Stimulated activated CD8-positive, alpha-beta memory T cell treated with anti-CD3 and anti-CD28 coated beads, Interleukin-7, amount 100 ng/mL, for 4 hours (primary cell): ENCODE measurements around the gene UNC13D.
A peak's percentile ranks its signal among the peaks of the same experiment; 100 is the strongest.

Experiments used
- DNase-seq, 2 donors: peaks; one replicate each; pipeline ENCODE4 v3.0.0-alpha.2; 2020; ENCODE audit warnings: low read depth in 2 of 2

UNC13D gene

DNA sequence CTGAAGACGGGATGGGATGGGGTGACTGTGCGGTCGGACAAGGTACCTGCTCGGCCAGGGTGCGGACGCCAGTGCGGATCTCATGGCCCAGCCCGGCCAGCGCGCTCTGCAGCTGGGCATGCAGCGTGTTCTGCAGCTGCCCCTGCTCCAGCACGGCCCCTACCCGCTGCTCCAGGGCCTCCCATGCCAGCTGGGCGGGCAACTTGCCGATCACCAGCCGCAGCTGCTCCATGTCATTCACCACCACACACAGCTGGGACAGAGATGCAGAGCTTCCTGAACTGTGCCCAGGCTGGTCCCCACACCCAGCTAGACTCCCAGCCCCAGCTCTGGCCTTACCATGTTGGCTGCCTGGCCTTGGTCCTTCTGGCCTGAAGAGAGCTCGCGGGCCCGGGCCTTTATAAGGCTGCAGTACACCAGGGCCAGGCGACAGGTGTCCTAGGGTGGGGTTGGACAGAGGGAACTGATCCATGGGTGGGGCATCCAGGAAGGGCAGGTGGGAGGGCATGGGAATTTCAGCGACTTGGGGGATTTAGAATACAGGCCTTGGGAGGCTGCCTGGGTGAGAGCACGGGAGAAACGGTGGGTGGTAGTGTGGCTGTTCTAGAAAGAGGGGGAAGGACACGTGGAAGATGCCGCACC is 9.8 kb downstream of the UNC13D start:
- DNase-seq, result no peak

DNA sequence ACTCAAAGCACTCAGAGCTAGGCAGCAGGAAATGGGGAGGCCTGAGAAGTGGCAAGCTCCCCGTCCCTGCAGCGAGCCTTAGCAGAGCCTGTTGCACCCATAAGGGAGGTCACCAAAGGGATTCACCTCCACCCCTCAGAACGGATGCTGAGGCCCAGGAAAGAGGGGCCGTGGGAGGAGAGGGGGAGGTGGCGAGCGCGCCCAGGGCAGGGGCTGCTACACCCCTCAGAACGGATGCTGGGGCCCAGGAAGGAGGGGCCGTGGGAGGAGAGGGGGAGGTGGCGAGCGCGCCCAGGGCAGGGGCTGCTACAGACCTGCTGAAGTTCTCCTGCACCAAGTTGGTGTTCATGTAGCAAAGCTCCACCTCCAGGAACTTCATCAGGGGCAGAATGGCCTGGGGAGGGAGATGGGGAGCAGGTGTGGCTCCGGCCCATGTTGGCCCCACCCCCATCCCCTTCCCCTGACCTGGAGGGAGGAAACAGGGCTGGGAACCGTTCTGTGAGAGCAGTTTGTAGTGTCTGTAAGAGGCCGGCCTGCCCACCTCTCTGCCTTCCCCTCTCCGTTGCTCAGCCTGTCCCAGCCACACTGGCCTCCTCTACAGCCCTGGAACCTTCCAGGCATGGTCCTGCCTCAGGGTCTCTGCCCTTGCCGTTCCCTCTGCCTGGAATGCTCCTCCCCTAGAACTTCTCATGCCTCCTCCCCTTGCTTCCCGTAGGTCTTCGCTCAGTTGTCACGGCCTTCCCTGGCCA is 11.4 kb downstream of the UNC13D start:
- peak in 1 of 2 donors; percentile 28 for DNase-seq

DNA sequence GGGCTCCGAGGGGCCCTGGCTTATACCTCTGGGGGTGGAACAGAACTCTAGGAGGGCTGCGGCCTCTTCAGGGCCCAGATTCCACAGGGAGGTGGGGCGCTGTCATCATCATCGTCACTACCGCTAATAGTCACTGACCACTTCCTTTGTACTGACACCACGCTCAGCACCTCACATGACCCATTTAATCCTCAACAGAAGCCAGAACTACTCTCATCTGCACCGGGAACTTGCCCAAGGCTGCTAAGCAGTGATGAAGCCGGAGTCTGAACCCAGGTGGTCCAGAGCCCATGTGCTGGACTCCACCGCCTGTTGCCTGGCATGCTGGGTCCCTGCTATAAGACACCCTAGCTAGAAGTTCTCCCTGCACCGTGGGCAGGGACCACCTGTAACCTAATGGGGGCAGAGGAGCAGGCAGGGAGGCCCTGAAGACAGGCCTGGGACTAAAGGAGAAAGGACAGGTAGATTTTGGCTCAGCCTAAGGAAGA is 12.0 kb downstream of the UNC13D start:
- peak in 1 of 2 donors; percentile 50 for DNase-seq

DNA sequence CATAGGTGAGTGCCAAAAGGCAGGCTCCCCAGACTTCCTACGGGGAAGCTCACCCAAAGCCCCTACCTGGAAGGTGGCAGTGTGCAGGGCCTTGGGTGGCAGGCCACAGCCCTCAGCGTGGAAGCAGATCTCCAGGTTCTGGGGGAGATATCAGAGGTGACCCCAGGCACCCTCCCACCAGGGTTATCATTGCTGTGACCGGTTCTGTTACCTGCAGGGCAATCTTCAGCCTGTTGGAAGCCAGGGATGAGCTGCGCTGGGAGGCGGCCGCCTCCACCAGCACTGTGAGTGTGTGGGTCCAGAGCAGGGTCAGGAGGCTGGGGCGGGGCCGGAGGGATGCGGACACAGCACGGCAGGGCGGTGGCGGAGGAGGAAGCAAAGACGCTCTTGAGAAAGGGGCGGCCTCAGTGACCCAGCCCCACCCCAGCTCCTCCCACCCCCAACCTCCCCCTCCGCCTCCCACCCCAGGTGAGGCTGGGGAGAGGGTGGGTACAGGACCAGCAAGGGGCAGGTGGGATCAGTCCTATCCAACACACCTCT is 13.1 kb downstream of the UNC13D start:
- DNase-seq, result no peak

DNA sequence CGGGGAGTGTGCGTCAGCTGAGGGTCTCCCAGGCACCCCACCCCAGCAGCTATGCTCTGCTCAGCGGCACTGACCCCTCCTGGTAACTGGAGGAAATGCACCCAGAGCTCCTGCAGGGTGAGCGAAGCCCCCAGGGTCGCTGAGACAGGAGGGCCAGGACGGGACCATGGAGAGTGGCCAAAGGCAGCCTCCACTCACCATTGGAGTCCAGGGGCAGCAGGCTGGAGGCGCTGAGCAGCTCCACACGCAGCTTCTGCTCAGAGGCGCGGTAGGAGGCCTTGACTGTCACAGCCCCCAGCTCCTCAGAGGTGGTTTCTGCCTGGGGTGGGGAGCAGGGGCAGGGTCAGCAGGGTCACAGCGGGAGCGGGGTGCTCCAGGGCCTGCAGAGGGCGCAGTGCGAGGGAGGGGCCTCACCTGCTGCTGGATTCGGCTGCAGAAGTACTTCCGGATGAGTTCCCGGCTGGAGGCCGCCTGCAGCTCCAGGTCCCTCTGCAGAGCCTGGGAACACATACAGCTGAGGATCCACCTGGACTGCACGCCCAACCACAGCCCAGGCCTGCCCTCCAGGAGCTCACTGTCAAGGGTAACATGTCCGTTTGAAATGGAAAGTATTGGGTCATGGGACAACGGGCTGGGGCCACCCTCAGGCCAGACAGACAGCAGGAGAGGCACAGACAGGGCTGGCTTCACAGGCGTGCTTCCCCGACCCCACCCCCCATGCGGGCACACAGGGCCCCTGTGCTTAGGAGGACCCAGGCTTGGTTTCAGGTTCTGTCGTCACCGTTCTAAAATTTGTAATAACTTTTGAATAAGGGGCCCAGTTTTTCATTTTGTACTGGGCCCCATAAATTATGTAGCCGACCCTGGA is 13.8 kb downstream of the UNC13D start:
- no peak for DNase-seq

DNA sequence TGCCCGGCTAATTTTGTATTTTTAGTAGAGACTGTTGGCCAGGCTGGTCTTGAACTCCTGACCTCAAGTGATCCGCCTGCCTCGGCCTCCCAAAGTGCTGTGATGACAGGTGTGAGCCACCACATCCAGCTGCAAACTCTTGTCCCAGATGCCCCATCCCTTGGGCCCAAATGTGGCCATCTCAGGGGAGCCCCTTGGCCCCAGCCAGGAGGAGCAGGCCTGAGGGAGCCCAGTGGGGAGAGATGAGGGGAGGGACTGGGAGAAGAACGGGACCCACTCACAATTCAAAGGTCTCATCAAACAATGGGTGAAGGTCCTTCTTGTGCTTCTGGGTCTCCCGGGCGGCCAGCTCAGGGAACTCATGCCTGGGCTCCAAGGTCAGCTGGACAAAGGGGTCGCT is 14.5 kb downstream of the UNC13D start:
- DNase-seq, result no peak

DNA sequence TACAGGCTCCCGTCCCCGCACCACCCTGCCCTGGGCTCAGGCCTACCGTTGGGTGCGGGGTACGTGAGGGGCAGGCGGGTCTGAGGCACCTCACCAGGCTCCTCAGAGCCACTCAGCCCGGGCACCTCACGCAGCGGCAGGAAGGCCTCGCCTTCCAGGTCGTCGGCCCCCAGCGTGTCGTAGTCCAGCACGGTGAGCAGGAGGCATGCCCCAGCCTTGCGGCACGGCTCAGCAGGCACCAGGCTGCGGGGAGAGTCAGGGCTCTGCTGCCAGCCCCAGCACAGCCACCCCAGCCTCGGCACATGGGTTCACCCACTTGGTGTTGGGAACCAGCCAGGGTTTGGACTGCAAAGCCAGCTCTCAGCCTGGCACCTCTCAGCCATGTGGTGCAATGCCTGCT is 15.5 kb downstream of the UNC13D start:
- DNase-seq, result no peak

DNA sequence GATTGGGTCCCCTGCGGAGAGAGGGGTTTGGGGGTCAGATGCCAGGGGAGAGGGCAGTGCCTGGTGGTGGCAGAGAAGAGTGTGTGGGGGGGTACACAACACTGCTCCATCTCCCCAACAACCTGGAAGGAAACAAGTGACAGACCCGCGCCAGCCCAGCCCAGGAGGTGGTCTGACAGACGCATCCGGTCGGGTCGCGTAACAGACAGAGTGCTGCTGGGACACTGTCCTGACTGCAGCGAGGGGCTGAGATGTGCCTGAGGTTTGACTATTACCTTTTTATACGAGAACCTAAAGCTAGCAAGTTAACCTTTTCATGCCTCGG is 16.2 kb downstream of the UNC13D start:
- DNase-seq, result no peak

DNA sequence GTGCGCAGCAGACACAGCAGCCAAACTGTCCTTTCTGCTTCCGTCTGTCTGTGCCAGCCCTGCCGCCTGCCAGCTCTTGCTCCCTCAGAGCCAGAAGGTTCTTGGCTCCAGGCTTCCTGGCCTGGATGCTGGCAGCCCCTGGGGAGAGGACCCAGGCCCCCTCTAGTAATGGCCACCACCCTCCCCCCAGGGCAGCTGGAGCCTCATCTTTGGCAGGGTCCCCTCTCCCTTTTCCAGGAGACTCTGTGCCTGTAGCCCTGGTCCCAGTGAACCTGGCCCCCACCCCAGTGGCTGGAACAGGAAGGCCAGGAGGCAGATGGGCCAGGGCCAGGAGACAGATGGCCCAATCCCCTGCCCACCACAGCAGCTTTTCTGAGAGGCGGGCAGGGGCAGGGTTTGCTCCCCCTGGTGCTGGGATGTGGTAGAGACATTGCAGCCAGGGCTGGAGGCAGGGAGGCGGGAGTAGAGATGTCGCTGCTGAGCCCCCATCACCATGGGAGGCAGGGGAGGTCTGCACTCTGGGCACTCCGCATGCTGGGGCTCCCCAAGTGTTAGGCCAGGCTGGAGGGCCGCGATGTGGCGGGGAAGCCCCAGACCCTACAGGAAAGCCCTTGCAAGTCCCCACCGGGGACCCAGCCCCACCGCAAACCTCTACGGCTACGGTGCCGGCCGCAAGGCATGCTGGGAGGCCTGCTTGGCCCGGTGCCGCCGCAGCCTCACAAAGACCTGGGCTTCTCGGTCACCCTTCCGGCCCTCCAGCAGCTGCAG is 16.7 kb downstream of the UNC13D start:
- peak; percentile 40 to 60 for DNase-seq

DNA sequence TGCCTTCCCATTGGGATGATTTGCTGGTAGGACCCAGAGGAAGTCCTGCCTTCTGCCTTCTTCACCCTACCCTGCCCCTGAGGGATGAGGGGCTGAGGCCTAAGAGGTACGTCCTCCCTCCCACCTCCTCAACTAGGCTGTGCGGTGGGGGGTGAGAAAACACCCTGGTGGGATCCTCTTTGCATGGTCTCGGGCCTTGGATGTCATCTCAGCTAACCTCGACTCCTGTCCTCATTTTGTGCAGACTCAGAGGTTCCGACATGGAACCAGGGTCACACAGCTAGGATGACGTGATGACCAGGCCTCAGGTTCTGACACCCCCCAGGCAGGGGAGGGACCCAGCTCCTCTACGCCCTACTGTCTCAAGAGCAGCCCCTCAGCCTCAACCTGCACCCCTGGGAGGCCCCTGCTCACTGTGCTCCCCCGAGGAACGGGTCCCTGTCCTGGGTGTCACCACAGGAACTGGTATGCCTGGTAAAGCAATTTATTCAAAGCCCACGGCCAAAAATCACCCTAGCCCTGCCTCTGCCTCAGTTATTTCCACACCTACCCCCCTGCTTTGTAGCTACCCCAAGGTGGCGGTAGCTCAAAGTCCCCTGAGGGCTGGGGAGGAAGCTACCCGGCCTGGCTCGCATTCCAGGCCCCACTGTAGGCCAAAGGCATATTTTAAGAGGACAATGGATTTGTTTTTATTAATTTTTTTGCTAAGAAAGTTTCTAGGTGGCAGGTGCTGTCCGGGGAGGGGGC is 17.5 kb downstream of the UNC13D start:
- DNase-seq, result no peak

DNA sequence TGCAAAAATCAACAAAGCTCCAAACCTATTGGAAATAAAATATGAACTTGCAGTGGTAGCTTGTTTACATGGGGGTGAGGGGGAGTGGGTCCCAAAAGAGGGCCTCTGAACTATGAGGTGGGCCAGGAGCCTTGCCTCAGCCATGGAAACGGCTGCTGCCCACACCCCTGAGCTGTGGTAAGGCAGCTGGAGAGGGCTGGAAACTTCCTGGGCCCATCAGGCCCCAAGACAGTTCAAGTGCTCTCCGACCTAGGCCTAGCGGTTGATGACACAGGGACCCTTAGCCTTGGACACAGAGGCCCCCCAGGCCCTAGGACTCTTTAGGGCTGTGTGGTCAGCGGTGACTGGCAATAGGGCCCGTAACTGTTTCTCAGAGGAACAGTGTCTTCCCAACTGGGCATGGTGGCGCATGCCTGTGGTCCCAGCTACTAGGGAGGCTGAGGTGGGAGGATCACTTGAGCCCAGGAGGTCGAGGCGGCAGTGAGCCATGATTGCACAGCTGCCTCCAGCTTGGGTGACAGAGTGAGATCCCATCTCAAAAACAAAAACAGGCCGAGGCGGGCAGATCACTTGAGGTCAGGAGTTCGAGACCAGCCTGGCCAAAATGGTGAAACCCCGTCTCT is 18.3 kb downstream of the UNC13D start:
- no peak for DNase-seq

DNA sequence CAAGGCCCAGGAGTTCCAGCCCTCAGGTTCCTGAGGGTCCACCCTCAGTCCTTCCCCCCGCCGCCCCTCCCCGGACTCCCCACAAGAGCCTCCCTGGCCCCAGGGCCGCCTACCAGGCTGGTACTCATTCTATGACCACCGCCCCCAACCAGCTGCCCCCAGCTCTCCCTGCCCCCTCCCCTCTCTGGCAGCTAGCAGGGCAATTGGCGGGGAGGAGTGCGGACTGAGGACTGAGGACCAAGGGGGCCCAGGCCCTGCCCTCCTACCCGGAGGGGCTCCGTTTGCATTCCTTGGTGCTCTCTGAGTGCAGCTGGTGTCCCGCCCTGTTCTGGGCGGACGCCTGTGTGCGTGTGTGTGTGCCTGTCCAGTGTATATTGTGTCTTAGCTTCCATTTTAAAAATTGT is 19.1 kb downstream of the UNC13D start:
- no peak for DNase-seq

DNA sequence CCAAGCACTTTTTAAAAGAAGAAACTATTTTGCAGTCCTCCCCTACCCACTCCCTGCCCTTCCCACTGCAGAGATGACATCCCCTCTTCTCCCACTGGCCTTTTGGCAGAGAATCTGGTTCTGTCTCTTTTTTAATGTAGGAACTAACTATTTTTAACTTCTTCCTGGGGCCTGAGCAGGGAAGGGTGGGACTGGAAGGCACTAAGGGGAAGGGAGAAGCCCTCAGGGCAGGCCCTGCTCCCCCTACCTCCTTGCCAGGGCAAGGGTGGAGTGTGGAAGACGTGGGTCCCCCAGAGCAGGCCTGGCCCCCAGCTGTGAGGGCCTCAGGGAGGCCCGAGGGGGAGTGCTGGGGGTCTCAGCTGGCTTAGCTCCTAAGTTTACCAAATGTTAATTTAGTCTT is 19.5 kb downstream of the UNC13D start:
- no peak for DNase-seq

DNA sequence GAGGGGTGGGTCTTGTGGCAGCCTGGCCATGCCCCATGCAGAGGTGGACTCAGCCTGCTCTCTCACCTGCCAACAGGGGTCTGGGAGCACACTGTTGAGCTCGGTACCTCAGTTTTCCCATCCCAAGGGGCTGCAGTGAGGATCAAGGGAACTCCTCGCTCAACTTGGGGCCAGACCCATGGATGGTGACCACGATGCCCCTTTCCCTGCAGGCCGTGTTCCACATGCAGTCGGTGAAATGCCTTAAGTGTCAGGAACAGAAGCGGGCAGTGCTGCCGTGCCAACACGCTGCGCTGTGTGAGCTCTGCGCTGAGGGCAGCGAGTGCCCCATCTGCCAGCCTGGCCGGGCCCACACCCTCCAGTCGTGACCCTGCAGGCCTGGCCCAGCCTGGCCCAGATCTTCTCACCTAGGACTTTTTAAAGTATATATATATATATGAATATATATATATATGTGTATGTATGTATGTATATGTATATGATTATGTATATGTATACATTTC is 20.1 kb downstream of the UNC13D start:
- no peak for DNase-seq

DNA sequence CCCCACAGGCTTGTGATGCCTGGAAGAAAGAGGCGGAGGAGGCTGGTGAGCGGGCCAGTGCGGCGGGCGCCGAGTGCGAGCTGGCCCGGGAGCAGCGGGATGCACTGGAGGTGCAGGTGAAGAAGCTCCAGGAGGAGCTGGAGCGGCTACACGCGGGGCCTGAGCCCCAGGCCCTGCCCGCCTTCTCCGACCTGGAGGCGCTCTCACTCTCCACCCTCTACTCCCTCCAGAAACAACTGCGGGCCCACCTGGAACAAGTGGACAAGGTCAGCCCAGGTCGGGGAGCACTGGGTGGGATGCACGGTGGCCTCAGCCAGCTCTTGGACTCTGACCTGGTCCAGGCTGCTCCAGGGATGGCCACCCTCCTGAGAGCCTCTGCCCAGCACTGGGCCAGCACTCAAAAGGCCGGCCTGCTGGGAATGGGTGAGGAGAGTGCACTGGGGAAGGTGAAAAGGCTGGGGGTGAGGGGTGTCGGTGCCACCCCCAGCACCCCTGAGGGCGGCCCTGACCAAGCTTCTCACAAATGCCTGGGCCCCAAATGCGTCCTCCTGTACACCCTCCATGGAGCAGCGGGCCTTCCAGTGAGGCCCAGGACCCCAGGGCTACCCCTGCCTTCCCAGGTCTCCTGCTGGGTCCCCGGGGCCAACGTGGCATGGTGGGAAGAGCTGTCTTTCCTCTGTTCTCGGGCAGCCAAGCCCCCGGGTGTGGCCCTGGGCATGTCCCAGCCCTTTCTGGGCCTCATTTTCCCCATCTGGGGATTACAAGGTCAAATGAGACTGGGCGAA is 20.8 kb downstream of the UNC13D start:
- DNase-seq, result no peak

DNA sequence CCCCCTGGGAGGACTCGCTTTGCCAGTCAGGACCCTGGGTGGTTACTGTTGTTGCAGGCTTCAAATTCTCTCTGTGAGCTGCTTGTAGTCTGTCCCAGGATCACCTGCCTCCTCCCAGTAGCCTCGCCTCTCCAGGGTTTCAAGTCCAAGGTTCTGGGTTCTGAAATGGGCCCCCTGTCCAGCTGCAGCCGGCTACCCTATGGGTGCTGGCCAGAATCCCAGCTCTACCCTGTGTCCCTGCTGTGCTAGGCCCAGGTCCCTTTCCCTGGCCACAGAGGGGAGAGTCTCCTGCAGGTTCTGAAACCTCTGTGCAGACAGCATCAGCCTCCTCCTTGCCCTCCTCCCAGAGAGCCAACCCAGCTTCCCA is 21.4 kb downstream of the UNC13D start:
- DNase-seq, result no peak

DNA sequence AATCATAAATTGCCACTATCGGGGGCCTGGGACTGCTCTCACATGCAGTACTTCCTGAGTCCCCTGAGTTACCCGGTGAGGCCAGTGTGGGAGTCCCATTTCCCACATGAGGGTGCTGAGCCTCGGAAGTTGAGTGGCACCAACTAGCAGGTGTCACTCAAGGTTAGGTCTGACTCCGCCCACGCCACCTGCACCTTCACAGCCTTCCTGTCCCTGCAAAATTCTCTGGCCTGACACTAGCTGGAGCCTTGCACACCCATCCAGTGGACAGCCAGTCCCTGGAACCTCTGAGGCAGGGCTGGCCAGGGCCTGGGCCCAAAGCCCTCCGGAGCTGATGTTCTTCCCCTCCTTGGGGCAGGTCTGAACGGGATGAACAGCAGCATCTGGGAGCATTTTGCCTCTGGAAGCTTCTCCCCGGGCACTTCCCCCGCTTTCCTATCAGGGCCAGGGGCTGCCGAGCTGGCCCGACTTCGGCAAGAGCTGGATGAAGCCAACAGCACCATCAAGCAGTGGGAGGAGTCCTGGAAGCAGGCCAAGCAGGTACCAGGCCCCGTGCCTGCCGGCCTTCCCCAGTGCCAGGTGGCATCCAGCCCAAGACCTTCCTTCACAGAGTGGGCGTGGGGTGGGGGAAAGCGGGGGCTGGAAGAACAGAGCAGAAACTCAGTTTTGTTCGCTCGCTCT is 21.9 kb downstream of the UNC13D start:
- DNase-seq, result no peak

DNA sequence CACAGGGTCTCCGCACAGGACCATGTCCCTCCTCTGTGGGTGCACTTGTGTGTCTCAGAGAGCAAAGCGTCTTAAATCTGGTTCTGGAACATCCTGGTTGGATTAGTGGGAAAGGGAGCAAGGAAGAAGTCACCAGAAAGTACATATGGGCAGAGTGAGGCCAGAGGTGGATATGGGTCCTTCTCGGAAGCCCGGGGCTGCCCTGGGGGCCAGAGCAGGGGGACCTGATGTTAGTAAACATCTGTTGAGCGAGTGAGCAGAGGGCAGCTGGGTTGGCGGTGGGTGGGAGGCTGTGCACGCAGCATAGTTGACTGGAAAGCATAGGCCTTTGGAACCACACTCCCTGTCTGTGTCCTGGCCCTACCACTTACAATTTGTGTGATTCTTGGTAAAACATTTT is 22.7 kb downstream of the UNC13D start:
- no peak for DNase-seq
